T-cell (primary cell): ENCODE measurements around the gene TMEM107. TPM values are rescaled to one million over a fixed set of nuclear protein-coding genes. Genes with fewer than 3 reads are reported as not detected.
A peak's percentile ranks its signal among the peaks of the same experiment; 100 is the strongest.
"Not testable (repeated sequence)": the region's sequence is repeated elsewhere in the genome, so short reads cannot be mapped to it uniquely, and the experiment has no call there.

Source experiments
- ATAC-seq, 4 experiments: fragments of 200-7000 bp in 3 of 4; fragments of 150-1000 bp in 1 of 4; cut with Tn5 transposase; replicated peaks in 1 of 4; 1 replicate in 3 of 4; 2 replicates in 1 of 4; pipeline ENCODE4 v1.10.0; 2021; ENCODE audit warnings: moderate library complexity in 3 of 4, mild to moderate bottlenecking in 2 of 4, moderate number of reproducible peaks in 1 of 4
- CTCF ChIA-PET, 2 donors: fragments of 300-600 bp; sonication (Branson Sonifier 250); formaldehyde crosslinking; loops; one replicate each; lab custom pipeline; 2022; ENCODE audit warnings: antibody characterized with exemption in 2 of 2; lab: Charles Lee
- POLR2A ChIA-PET, 2 donors: fragments of 300-600 bp; sonication (Branson Sonifier 250); formaldehyde crosslinking; loops; one replicate each; lab custom pipeline; 2022; ENCODE audit warnings: antibody characterized with exemption in 2 of 2; lab: Charles Lee
- DNase-seq, 35 experiments: peaks; one replicate each; pipeline versions ENCODE4 v3.0.0 to v3.0.0-alpha.2; 2013 to 2023
- H3K27ac ChIP-seq: one replicate; pipeline ENCODE4 v1.5.1; 2013; ENCODE audit warnings: low read length
- H3K27me3 ChIP-seq, 2 experiments: replicated peaks in 1 of 2; 1 replicate in 1 of 2; 2 replicates in 1 of 2; pipeline versions ENCODE4 v1.6.1 to v1.7.0; 2013; ENCODE audit warnings: low read length in 1 of 2, mixed read lengths in 1 of 2; ENCODE audit not compliant: control insufficient read depth in 2 of 2, insufficient read depth in 2 of 2; ENCODE audit errors: extremely low read depth in 1 of 2
- H3K36me3 ChIP-seq, 2 donors: 1 replicate in 1 of 2; 2 replicates in 1 of 2; pipeline versions ENCODE4 v1.6.1 to v1.7.0; 2013; ENCODE audit warnings: low read length in 1 of 2; ENCODE audit not compliant: control insufficient read depth in 2 of 2, insufficient read depth in 1 of 2; ENCODE audit errors: extremely low read depth in 1 of 2
- H3K4me1 ChIP-seq, 2 experiments: 1 replicate in 1 of 2; 2 replicates in 1 of 2; pipeline versions ENCODE4 v1.6.1 to v1.7.0; 2013; ENCODE audit warnings: low read length in 2 of 2, mixed read lengths in 1 of 2; ENCODE audit not compliant: insufficient read depth in 2 of 2, control insufficient read depth in 1 of 2; ENCODE audit errors: extremely low read depth in 1 of 2
- H3K4me3 ChIP-seq, 2 donors: 1 replicate in 1 of 2; 2 replicates in 1 of 2; pipeline versions ENCODE4 v1.5.1 to v1.7.0; 2013; ENCODE audit warnings: mild to moderate bottlenecking in 2 of 2, low read length in 1 of 2, moderate library complexity in 1 of 2; ENCODE audit not compliant: control insufficient read depth in 1 of 2; ENCODE audit errors: extremely low read depth in 1 of 2
- H3K9me3 ChIP-seq: 2 replicates; pipeline ENCODE4 v1.7.0; 2013
- H3K27ac Mint-ChIP-seq, 2 donors: one replicate each; pipeline ENCODE4 v1.8.0; 2020 to 2021; ENCODE audit warnings: mild to moderate bottlenecking in 2 of 2, mixed read lengths in 2 of 2
- H3K27me3 Mint-ChIP-seq, 2 donors: one replicate each; pipeline ENCODE4 v1.8.0; 2021 to 2022; ENCODE audit warnings: mixed read lengths in 2 of 2
- H3K36me3 Mint-ChIP-seq: one replicate; pipeline ENCODE4 v1.8.0; 2021; ENCODE audit warnings: mixed read lengths
- H3K4me1 Mint-ChIP-seq, 3 donors: one replicate each; pipeline ENCODE4 v1.8.0; 2020 to 2022; ENCODE audit warnings: mixed read lengths in 3 of 3, mild to moderate bottlenecking in 1 of 3
- H3K4me3 Mint-ChIP-seq, 3 donors: one replicate each; pipeline ENCODE4 v1.8.0; 2020 to 2022; ENCODE audit warnings: mild to moderate bottlenecking in 3 of 3, mixed read lengths in 3 of 3, moderate library complexity in 3 of 3
- H3K9me3 Mint-ChIP-seq, 3 donors: one replicate each; pipeline ENCODE4 v1.8.0; 2020 to 2022; ENCODE audit warnings: mixed read lengths in 3 of 3
- WGBS: methylation state at CpG from one replicate; pipeline ENCODE4 v1.1.5; 2013; ENCODE audit warnings: missing lambda C conversion rate; ENCODE audit not compliant: insufficient coverage; 5-methylcytosine and 5-hydroxymethylcytosine counted together
- total RNA-seq, 35 experiments: library from RNA in 6 of 35; stranded (reverse) in 6 of 35; fragments of 120-200 nt in 1 of 35; gene quantifications; one replicate each; pipeline versions ENCODE4 v1.2.1 to v1.2.4 and lab custom pipeline; 2013 to 2026

Gene TMEM107
- total RNA-seq, 5 donors from 2014 or later (not counting 1 experiment from before 2014, with no cell fraction given): 23.4 to 28.9 (median 25.0) TPM

GRCh38 chr17:8173056-8173870 is 2.9 kb downstream of the TMEM107 start:
- under 1% methylated on average over 15 of the region's 23 CpGs for WGBS
- Mint-ChIP-seq H3K27ac (peak overlapping the region; percentile 100), H3K36me3 (no peaks in the 10 kb centered on the region), H3K27me3 (no peaks in the 10 kb centered on the region), H3K4me1 (peaks cover 46 to 56% (median 55%) of the 10 kb centered on the region in 3 donors), H3K4me3 (peak overlapping the region; percentile 76 to 86 (median 81)), H3K9me3 (no peaks in the 10 kb centered on the region)
- Histone ChIP-seq H3K36me3 (no peaks in the 10 kb centered on the region), H3K27me3 (no peaks in the 10 kb centered on the region), H3K27ac (peak overlapping the region; percentile 99), H3K4me3 (peak overlapping the region; percentile 54 to 57), H3K9me3 (no peaks in the 10 kb centered on the region), H3K4me1 (peaks cover 22 to 49% of the 10 kb centered on the region in 2 experiments)
- ChIA-PET CTCF (interaction anchor here in 1 of 2 donors (0.6 to 1.3 kb wide), 10 partner anchors 12 to 210 kb away, joined by 3 to 10 read pairs (median 4); partner anchors contain the start of genes CTC1 and SLC25A35), POLR2A (interaction anchor here (0.5 to 1.4 kb wide), 24 partner anchors 9 to 122 kb away, joined by 3 to 20 read pairs (median 5); partner anchors contain the start of genes CTC1 (in 2 of the 2), BORCS6 (in 1 of the 2), PER1 (in 1 of the 2) and SLC25A35 (in 1 of the 2))
- DNase-seq (peak in 33 of 35 experiments; percentile 55 to 94 (median 77)), ATAC-seq (peak; percentile 82 to 85 (median 82))

- POLR2A ChIA-PET: interaction anchor here (0.6 to 0.7 kb wide), 2 partner anchors 19 to 21 kb away, joined by 3 to 4 read pairs; no protein-coding TSS in a partner anchor
- WGBS: 100% methylated on average over 7 of the region's 19 CpGs
- H3K4me3 Mint-ChIP-seq, H3K27me3 Mint-ChIP-seq, H3K9me3 Mint-ChIP-seq, H3K36me3 Mint-ChIP-seq, CTCF ChIA-PET, DNase-seq, ATAC-seq, H3K36me3 ChIP-seq, H3K27me3 ChIP-seq, H3K27ac Mint-ChIP-seq, H3K9me3 ChIP-seq, H3K27ac ChIP-seq, H3K4me3 ChIP-seq: not testable (repeated sequence)
- H3K4me1 ChIP-seq: peaks cover 15 to 38% of the 10 kb centered on the region in 2 experiments
- H3K4me1 Mint-ChIP-seq: peaks cover 28 to 44% (median 38%) of the 10 kb centered on the region in 3 donors
Observed at GRCh38 chr17:8170186-8170585, 6.0 kb downstream of the TMEM107 start.

DNA sequence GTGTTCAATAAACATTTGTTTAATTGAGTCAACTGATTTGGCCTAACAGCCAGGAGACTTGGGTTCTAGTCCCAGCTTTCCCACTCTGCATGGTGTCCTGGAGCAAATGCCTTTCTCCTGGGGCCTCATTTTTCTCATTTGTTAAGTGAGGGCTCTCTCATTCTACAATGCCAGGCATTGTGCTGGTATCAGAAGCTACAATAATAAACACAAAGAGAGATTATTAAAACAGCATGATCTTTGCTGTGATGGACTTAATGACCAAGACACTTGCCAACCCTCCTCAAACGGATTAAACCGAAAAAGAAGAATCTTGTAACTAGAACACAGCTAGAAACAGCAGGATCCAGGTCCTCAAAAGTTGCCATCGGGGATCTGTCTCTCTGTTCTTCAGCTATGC is 8.7 kb downstream of the TMEM107 start:
- H3K36me3 ChIP-seq: no peaks in the 10 kb centered on the region
- WGBS: 90% methylated on average over 2 of the region's 3 CpGs
- peaks cover 7 to 41% of the 10 kb centered on the region in 2 experiments for H3K4me1 ChIP-seq
- H3K9me3 ChIP-seq: no peaks in the 10 kb centered on the region
- ChIA-PET CTCF (interaction anchor here (0.5 to 1.0 kb wide), 3 partner anchors 11 to 152 kb away, joined by 3 to 7 read pairs (median 4); no protein-coding TSS in a partner anchor), POLR2A (interaction anchor here in 1 of 2 donors (0.8 to 1.2 kb wide), 2 partner anchors 9 to 11 kb away, joined by 3 read pairs; partner anchors contain the start of gene TMEM107)
- no peaks in the 10 kb centered on the region for H3K27me3 Mint-ChIP-seq
- no peaks in the 10 kb centered on the region for H3K36me3 Mint-ChIP-seq
- H3K27ac ChIP-seq: no peak overlapping the region
- H3K4me3 Mint-ChIP-seq: no peak overlapping the region
- H3K4me3 ChIP-seq: no peak overlapping the region
- DNase-seq: no peak
- peaks cover 26 to 41% (median 34%) of the 10 kb centered on the region in 3 donors for H3K4me1 Mint-ChIP-seq
- peak overlapping the region in 1 of 2 donors; percentile 16 for H3K27ac Mint-ChIP-seq
- ATAC-seq: no peak
- no peaks in the 10 kb centered on the region for H3K9me3 Mint-ChIP-seq
- no peaks in the 10 kb centered on the region for H3K27me3 ChIP-seq

- POLR2A ChIA-PET: interaction anchor here in 1 of 2 donors (1.2 kb wide), 1 partner anchor 10 kb away, joined by 3 read pairs; the partner anchor contains the start of gene TMEM107
- Histone ChIP-seq H3K9me3 (no peaks in the 10 kb centered on the region), H3K4me1 (peaks cover 8 to 42% of the 10 kb centered on the region in 2 experiments), H3K27me3 (no peaks in the 10 kb centered on the region), H3K36me3 (peaks cover 0 to 2% of the 10 kb centered on the region in 2 donors), H3K4me3 (no peak overlapping the region), H3K27ac (no peak overlapping the region)
- WGBS: 100% methylated on average over 2 of the region's 6 CpGs
- Mint-ChIP-seq H3K4me1 (peaks cover 25 to 40% (median 30%) of the 10 kb centered on the region in 3 donors), H3K27ac (peak overlapping the region in 1 of 2 donors; percentile 61), H3K36me3 (peaks cover under 1% of the 10 kb centered on the region), H3K27me3 (no peaks in the 10 kb centered on the region), H3K4me3 (no peak overlapping the region), H3K9me3 (no peaks in the 10 kb centered on the region)
- CTCF ChIA-PET: interaction anchor here in 1 of 2 donors (0.6 kb wide), 1 partner anchor 145 kb away, joined by 7 read pairs; no protein-coding TSS in a partner anchor
- ATAC-seq: no peak
- DNase-seq: no peak
Observed at GRCh38 chr17:8166731-8167130, 9.4 kb downstream of the TMEM107 start.

DNA sequence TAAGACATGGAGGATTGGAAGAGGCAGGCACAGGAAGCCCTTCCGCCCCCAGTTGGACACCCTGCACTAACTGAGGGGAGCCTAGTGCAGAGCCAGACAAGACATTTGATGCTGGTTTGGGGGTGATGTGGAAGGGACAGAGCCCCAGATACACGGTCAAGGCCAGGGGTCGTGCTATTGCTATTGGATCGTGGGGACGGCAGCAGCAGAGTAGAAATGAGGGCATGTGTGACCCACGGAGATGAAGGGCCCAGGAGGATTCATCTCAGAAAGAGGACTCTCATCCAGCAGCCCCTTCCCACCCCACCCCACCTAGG is 11.4 kb downstream of the TMEM107 start:
- no peaks in the 10 kb centered on the region for H3K9me3 ChIP-seq
- no peaks in the 10 kb centered on the region for H3K9me3 Mint-ChIP-seq
- peaks cover 4 to 21% of the 10 kb centered on the region in 2 donors for H3K36me3 ChIP-seq
- 50% methylated on average over 3 of the region's 6 CpGs for WGBS
- DNase-seq (peak in 2 of 35 experiments; percentile 43 to 51), ATAC-seq (peak; percentile 11 to 37 (median 29))
- H3K27me3 ChIP-seq: no peaks in the 10 kb centered on the region
- POLR2A ChIA-PET: interaction anchor here in 1 of 2 donors (1.8 kb wide), 1 partner anchor 9 kb away, joined by 17 read pairs; no protein-coding TSS in a partner anchor
- H3K36me3 Mint-ChIP-seq: peaks cover 18% of the 10 kb centered on the region
- peak overlapping the region; percentile 98 for H3K27ac Mint-ChIP-seq
- CTCF ChIA-PET: interaction anchor here in 1 of 2 donors (1.3 kb wide), 1 partner anchor 46 kb away, joined by 4 read pairs; no protein-coding TSS in a partner anchor
- H3K27ac ChIP-seq: peak overlapping the region; percentile 99
- H3K27me3 Mint-ChIP-seq: no peaks in the 10 kb centered on the region
- peak overlapping the region; percentile 83 to 85 (median 84) for H3K4me3 Mint-ChIP-seq
- H3K4me3 ChIP-seq: peak overlapping the region; percentile 56 to 60
- H3K4me1 ChIP-seq: peaks cover 22 to 58% of the 10 kb centered on the region in 2 experiments
- peaks cover 45 to 56% (median 45%) of the 10 kb centered on the region in 3 donors for H3K4me1 Mint-ChIP-seq
